GM18502 (cell line): ENCODE data around the gene KLHL13.
"Not testable (repeated sequence)": the region's sequence is repeated elsewhere in the genome, so short reads cannot be mapped to it uniquely, and the experiment has no call there.

Experiments used
- ATAC-seq: cut with Tn5 transposase; IDR thresholded peaks from one replicate; pipeline ENCODE4 v1.9.1; 2021; ENCODE audit warnings: mild to moderate bottlenecking; ENCODE audit not compliant: unreplicated experiment, poor library complexity

Gene KLHL13

DNA sequence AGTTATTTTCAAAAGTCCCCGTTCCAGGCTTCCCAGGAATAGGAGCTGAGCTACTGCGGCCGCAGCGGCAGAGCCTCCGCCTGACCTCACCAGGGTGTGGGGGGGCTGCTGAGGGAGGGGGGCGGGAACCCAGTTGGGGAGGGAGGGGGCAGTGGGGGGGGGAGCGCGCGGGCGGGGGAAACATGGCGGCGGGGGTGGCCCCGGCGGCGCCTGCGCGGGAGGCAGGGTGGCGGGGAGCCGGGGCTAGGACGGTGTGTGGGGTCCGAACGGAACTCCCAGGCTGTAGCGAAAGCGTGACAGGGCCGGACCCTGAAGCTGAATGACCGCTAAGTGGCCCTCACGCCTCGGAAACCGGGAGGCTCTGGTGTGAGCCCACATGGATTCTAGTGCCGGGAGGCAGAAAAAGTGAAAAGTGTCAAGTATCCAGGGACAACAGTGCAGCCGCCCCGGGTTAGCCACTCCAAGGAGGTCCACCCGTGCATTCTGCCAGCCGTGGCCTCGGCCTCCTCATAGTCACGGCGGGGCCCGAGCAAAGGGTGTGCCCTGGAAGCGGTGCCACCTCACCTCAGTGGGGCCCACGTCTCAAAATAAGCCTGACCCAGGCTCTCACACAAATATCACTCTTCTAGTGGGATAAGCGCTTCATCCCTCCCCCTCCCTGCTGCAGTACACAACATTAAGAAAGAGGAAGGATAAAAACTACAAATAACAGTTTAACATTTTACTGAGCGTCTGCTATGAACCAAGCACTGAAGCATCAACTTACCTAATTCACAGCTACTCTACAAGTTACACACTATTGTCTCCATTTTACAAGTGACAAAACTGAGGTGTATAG, at the start of gene KLHL13:
TSS of gene KLHL13 (minus strand) at position 98 of the 838 bp plus-strand sequence. CDS start 88,337 bp downstream, outside the sequence.
- ATAC-seq = peak; percentile 45

- no peak for ATAC-seq
These were observed 47.5 kb upstream of the KLHL13 start for GRCh38 chrX:118164138-118164537.

DNA sequence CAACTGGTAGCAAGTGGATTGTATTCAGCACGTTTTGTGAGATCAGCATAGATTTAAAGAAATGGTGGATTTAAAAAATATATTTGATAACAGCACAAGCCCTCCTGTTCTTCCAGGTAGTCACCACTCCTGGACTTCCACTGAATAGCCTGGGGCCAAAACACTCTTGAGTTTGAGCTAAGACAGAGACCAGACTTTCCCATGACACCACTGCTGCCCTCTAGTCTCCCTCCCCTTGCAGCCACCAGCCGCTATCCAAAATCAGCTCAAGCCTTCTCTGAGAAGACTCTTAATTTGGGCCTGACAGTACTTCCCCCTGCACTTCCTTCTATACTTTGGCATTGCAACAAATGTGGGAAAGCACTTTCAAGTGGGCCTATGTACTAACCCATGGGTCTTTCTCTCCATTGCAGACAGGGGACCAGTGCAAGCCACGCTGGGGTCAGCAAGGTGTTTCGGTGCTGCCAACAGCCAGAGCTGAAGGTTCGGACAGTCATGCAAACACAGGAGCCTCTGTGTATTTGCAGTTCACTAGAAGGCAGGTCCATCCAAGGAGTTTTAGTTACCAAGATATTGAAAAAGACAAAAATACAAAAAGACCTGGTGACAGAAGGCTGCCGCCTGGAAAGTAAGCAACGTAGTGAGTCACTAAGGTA, 40.5 kb upstream of the KLHL13 start:
- no peak for ATAC-seq

DNA sequence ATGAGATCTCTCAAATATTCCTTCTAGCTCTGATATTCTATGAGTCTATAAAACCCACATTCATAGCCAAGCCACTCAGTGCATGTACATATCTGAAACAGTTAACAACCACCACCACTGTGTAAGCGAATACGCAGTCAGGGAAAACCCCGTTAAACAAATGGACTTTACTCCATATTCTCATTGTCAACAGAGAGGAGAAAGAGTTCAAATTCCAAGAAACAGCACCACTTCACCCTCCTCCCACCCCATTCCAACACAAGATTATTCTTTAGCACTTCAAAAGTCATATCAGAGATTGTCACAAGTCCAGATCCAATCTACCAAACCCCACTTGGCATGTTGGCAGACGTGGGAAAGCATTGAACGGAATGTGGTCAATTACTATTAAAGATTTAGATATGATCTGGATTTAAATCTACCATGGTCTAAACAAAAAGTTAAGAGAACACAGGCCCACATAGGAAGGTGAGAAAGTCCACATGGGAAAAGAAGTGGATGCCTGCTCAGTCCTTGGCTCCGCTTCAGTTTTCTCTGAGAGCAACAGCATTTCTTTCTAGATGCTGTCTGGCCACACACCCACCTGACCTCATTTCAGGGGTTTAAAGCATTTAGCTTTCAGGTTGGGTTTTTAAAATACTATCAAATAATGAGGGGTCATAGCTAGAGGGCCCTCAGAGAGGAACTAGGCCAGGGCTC, 39.8 kb upstream of the KLHL13 start:
- no peak for ATAC-seq

- ATAC-seq = no peak
These were observed 36.7 kb upstream of the KLHL13 start for GRCh38 chrX:118153270-118153669.

DNA sequence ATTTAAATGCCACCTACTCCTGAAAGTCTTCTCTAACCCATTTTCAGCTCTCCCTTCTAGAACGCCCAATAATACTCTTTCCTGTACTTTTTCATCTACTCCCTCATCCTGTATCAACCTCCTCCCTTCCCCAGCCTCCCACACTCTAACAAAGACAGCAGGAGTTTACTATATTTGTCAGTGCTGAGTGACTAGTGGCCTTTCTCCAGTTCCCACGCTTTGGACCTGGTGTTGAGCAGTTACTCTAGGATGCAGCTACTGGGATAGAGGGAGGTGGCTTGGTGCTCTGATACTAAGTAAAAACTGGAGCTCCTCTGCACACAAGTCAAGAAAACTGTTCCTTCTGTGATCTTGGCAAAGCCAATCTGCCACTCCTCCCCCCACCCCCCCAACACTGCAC, 36.1 kb upstream of the KLHL13 start:
- ATAC-seq = no peak

- ATAC-seq = no peak
These were observed 32.1 kb upstream of the KLHL13 start for GRCh38 chrX:118148737-118149136.

GRCh38 chrX:118147771-118148170, 31.2 kb upstream of the KLHL13 start:
- ATAC-seq = not testable (repeated sequence)

GRCh38 chrX:118143578-118143977, 27.0 kb upstream of the KLHL13 start:
- no peak for ATAC-seq

GRCh38 chrX:118131336-118131735, 14.7 kb upstream of the KLHL13 start:
- ATAC-seq = no peak

DNA sequence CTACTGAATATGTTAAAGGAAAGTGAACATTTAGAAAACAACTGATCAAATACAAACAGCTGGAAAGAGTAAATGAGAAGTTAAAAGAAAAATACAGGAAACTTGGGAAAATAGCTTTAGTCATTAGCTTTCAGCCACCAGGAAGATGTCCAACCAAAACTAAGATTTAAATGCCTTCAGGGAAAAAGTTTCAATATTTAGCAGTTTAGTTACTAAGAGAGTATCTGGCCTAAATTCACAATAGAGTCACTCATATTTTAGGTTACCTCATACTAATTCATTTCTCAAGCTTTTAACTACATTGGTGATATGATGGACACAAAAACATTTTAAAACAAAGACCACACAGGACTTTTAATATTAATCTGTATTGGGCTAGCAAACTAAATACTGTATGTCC, 13.1 kb upstream of the KLHL13 start:
- no peak for ATAC-seq

GRCh38 chrX:118128724-118129123, 12.1 kb upstream of the KLHL13 start:
- ATAC-seq = no peak

DNA sequence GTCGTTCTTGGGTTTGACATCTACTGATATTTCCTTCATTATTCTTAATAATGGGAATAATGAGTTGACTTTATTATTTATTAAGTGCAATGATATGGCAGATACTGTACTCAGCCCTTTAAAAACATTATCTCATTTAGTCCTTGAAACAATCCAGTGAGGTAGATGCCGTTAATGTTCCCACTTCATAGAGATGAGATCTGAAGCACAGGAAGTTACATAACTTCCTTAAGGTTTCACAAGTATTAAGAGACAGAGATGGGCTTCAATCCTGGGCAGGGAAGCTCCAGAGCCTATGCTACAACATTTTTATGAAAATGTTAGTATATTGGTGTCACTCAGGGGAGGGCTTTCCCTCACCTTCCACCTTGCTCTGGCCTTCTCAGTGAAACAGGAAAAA, 9.7 kb upstream of the KLHL13 start:
- no peak for ATAC-seq

GRCh38 chrX:118124243-118124642, 7.6 kb upstream of the KLHL13 start:
- ATAC-seq = not testable (repeated sequence)

DNA sequence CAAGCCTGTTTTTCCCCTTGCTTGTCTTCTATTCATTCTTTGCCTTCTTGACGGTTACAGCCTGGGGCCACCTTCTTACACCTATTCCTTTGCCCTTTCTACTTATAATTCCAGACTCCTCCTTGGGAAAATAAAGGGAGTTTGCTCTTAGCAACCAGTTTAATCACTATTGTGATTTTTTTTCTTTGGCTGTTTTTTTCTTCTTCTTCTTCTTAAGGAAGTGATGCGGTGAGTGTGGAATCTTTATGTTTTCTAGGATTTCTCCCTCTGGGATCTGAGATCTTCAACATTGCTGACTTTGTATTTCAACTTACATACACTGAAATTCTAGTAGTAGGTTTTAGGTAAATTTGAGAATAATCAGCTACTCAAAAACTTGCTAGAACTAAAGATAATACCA, 1.1 kb upstream of the KLHL13 start:
- no peak for ATAC-seq

DNA sequence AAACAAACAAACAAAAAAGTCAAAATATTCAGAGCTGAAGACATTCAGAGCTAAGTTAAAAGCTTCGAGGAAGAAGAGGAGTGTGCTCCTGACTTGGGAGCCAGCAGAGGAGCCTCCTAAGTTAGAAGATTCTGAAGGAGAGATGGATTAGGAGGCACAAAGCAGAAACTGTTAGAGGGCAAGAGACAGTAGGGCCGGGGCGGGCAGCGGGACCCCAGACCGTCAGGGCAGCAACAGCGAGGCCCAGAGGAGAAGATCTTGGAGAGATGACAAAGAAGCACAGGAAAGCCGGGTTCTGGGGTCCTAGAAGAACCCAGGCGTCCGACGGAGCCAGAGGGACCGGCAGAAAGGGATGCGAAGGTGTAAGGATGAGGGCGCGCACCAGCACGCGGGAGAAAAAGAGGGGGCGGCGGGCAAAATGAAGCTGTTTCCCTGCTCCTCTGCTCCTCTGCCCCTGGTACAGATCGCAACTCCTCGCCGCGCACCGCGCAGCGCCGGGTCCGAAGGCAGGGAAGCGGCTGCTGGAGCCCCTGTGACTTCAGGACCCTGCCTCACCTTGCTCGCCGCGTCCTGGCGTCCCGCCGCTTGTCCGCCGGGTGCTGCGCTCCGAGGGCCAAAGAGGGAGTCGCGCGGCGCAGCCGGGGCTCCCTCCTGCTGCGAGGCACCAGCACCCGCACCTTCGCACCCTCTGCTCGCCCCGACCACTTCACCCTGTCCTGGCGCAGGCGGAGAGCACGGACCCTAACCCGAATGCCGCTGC, 477 bp downstream of the KLHL13 start:
- ATAC-seq = peak; percentile 39

DNA sequence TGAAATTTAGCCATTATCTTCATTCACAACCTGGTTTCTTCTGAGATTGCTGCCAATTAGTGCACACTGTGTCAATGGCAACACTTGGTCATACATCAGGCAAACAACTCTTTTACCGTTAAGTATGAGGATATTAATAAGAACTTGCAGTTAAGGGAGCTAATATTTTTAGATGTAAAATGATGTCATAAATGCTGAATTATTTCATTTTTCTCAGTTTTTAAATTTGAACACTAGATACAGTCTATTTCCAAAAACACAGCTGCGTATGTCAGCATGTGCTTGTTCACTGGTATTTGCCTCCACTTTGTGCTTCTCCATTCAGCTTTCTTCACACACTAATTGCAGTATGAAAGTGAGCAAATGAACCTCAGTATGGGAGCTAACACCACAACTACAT, 1.6 kb downstream of the KLHL13 start:
- ATAC-seq = no peak

GRCh38 chrX:118109065-118109464, 7.5 kb downstream of the KLHL13 start:
- ATAC-seq = no peak

DNA sequence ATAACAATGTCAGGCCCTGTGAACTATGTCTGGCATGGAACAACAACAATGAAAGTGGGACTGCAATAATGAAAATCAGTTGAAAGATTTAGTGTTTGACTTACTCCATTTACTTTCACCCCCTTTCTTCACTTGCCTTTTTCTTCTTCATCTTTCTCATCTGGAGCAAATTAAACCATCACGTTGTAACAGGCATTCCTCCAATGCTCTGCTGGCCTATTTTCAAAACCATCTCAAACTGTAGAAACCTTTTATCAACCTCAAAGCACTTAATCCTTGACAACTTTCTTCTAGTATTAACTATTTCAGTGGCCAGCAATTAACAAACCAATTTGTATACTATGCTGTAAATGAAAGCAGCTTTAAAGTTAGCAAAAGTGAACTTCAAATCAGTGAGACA, 8.3 kb downstream of the KLHL13 start:
- no peak for ATAC-seq

GRCh38 chrX:118100091-118100490, 16.5 kb downstream of the KLHL13 start:
- ATAC-seq = no peak
